Left renal pelvis (tissue), 4 donors: ENCODE results near the gene CYFIP1. TPM values are rescaled to one million over a fixed set of nuclear protein-coding genes. Genes with fewer than 3 reads are reported as not detected.

Experiments
- DNase-seq, 4 donors: peaks; one replicate each; pipeline ENCODE4 v3.0.0-alpha.2; 2013; ENCODE audit warnings: low read depth in 4 of 4, low spot score in 3 of 4
- polyA plus RNA-seq, 4 donors: library from polyadenylated mRNA; unstranded; fragments of 120-200 nt; gene quantifications; one replicate each; pipeline ENCODE4 v1.2.1, GENCODE V29; 2013; ENCODE audit not compliant: insufficient read length in 4 of 4

The CYFIP1 gene
- polyA plus RNA-seq, 4 donors, result 73.2 to 93.7 (median 89.3) TPM

DNA sequence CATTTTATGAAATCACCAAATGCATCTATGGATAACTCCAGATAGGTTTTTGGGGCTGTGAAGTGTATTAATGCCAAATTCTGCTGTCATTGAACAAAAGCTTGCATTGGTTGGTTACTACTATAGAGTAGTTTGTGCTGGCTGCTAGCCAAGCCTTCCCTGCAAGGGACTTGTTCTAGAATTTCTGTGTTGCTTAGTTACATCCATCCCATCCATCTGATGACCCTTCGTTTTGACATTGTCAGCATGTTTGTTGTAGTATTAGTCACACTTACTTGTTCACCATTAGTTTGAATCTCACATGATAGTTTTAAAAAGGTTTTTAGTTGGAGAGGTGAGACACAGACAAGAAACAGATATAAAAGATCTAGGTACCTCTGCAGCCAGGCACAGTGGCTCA, 148.7 kb downstream of the CYFIP1 start:
- DNase-seq, result no peak

GRCh38 chr15:22827125-22827524, 153.0 kb downstream of the CYFIP1 start:
- no peak for DNase-seq

DNA sequence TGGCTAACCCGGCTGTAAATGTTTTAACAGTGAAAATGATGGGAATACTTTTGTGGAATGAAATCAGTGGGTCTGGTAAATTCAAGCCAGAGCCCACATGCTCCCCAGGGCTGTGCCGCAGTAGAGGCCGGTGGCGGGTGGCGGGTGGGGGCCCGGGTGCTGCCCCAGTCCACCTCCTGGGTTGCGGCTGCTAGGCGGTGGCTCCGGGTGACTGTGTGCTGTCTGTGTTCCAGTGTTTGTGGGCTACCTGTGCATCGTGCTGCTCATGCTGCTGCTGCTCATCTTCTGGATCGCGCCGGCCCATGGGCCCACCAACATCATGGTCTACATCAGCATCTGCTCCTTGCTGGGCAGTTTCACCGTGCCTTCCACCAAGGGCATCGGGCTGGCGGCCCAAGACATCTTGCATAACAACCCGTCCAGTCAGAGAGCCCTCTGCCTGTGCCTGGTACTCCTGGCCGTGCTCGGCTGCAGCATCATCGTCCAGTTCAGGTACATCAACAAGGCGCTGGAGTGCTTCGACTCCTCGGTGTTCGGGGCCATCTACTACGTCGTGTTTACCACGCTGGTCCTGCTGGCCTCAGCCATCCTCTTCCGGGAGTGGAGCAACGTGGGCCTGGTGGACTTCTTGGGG, 156.6 kb downstream of the CYFIP1 start:
- no peak for DNase-seq

DNA sequence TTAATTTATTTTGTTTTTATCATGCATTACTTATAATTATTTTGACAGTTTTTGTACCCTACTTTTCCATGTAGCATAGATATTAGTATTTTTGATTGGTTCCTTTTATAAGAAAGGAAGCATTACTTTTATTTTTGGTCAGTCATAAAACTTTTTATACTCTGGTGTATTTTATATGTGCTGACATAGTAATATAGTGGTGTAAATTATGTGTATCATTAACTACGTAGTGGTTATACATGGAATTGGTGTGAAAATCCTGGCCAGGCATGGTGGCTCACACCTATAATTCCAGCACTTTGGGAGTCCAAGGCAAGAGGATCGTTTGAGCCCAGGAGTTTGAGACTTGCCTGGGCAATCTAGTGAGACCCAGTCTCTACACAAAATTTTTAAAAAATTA, 160.5 kb downstream of the CYFIP1 start:
- no peak for DNase-seq

Other genes with a start within 250 kb of the CYFIP1 start
- 10 to 100 TPM in 3 of 4 donors, 1 to 10 TPM in 1; 4.9 to 14.5 (median 12.8) TPM for gene NIPA1, start 193.7 kb downstream of the CYFIP1 start, polyA plus RNA-seq
- 10 to 100 TPM; 54.9 to 68.5 (median 59.1) TPM for gene NIPA2, start 141.7 kb downstream of the CYFIP1 start, polyA plus RNA-seq
- gene TUBGCP5, start 59.2 kb upstream of the CYFIP1 start, polyA plus RNA-seq, result 10 to 100 TPM; 20.5 to 33.5 (median 24.3) TPM
- gene GOLGA6L1, start 156.5 kb upstream of the CYFIP1 start, polyA plus RNA-seq, result not detected